GM12878 (cell line): ENCODE data around the gene KPNA5.
"Not testable (repeated sequence)": the region's sequence is repeated elsewhere in the genome, so short reads cannot be mapped to it uniquely, and the experiment has no call there.

Source experiments
- CBX5 ChIP-seq: sonication (generic); IDR thresholded peaks from 2 replicates; pipeline ENCODE4 v1.6.1; 2016; ENCODE audit warnings: low read depth, moderate library complexity, mild to moderate bottlenecking, inconsistent platforms
- EP300 ChIP-seq, 2 experiments: fragments of 150-350 bp in 1 of 2; IDR thresholded peaks; 2 replicates each; pipeline ENCODE4 v1.6.1; 2011 to 2012; ENCODE audit warnings: low read depth in 2 of 2, low read length in 2 of 2, borderline replicate concordance in 1 of 2, improper control_type of control experiment in 1 of 2, inconsistent platforms in 1 of 2; ENCODE audit not compliant: control insufficient read depth in 1 of 2
- EZH2 ChIP-seq: IDR thresholded peaks from 2 replicates; pipeline ENCODE4 v1.6.1; 2012; ENCODE audit warnings: low read depth, mild to moderate bottlenecking, control low read depth, inconsistent platforms, low read length, borderline replicate concordance; ENCODE audit not compliant: control insufficient read depth
- MTA3 ChIP-seq: IDR thresholded peaks from 2 replicates; pipeline ENCODE4 v1.6.1; 2012; ENCODE audit warnings: low read length, inconsistent platforms, borderline replicate concordance
- POLR2A ChIP-seq: IDR thresholded peaks from 2 replicates; pipeline ENCODE4 v1.6.1; 2011; ENCODE audit warnings: low read depth, mild to moderate bottlenecking, low read length
- POLR2AphosphoS5 ChIP-seq: IDR thresholded peaks from 2 replicates; pipeline ENCODE4 v1.6.1; 2011; ENCODE audit warnings: mild to moderate bottlenecking, low read length, inconsistent platforms
- RAD21 ChIP-seq: IDR thresholded peaks from 2 replicates; pipeline ENCODE4 v1.6.1; 2011; ENCODE audit warnings: mild to moderate bottlenecking, low read depth, low read length, moderate library complexity; ENCODE audit not compliant: insufficient read depth
- SUZ12 ChIP-seq: fragments of 200-600 bp; sonication (generic); IDR thresholded peaks from one replicate; pipeline ENCODE4 v1.6.1; 2018; ENCODE audit warnings: antibody characterized with exemption, mild to moderate bottlenecking; ENCODE audit not compliant: unreplicated experiment
- TF ChIP-seq, protein P1 (sequence below), 3 experiments: IDR thresholded peaks in 2 of 3; conservative IDR thresholded peaks in 1 of 3; 2 replicates each; pipeline ENCODE4 v1.5.1; 2011; ENCODE audit warnings: low read depth in 3 of 3, low read length in 3 of 3, mild to moderate bottlenecking in 3 of 3, control low read depth in 2 of 3, moderate library complexity in 2 of 3, inconsistent platforms in 1 of 3, mixed read lengths in 1 of 3; ENCODE audit not compliant: control insufficient read depth in 2 of 3, insufficient read depth in 1 of 3; ENCODE audit errors: extremely low read depth in 1 of 3
- TF ChIP-seq, protein P2 (sequence below): IDR thresholded peaks from 2 replicates; pipeline ENCODE4 v1.6.1; 2011; ENCODE audit warnings: borderline replicate concordance, low read depth, mild to moderate bottlenecking, moderate library complexity, low read length; ENCODE audit not compliant: insufficient read depth, poor library complexity, severe bottlenecking

GRCh38 chr6:116693275-116693674, 12.3 kb downstream of the KPNA5 start:
- TF ChIP-seq, protein P1, sequence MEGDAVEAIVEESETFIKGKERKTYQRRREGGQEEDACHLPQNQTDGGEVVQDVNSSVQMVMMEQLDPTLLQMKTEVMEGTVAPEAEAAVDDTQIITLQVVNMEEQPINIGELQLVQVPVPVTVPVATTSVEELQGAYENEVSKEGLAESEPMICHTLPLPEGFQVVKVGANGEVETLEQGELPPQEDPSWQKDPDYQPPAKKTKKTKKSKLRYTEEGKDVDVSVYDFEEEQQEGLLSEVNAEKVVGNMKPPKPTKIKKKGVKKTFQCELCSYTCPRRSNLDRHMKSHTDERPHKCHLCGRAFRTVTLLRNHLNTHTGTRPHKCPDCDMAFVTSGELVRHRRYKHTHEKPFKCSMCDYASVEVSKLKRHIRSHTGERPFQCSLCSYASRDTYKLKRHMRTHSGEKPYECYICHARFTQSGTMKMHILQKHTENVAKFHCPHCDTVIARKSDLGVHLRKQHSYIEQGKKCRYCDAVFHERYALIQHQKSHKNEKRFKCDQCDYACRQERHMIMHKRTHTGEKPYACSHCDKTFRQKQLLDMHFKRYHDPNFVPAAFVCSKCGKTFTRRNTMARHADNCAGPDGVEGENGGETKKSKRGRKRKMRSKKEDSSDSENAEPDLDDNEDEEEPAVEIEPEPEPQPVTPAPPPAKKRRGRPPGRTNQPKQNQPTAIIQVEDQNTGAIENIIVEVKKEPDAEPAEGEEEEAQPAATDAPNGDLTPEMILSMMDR (IDR thresholded peaks at IDR 0.05 in 2 of 3, conservative IDR thresholded peaks at IDR 0.05 in 1 of 3; ENCODE audit: control insufficient read depth in 2 of 3, extremely low read depth in 1 of 3, insufficient read depth in 1 of 3, low read depth in 3 of 3, low read length in 3 of 3) = not testable (repeated sequence)
- not testable (repeated sequence) for TF ChIP-seq SUZ12; RAD21; CBX5; MTA3; EZH2; EP300 (IDR thresholded peaks at IDR 0.05; ENCODE audit: borderline replicate concordance in 1 of 2, control insufficient read depth in 1 of 2, low read depth in 2 of 2, low read length in 2 of 2); POLR2A; POLR2AphosphoS5
- TF ChIP-seq, protein P2, sequence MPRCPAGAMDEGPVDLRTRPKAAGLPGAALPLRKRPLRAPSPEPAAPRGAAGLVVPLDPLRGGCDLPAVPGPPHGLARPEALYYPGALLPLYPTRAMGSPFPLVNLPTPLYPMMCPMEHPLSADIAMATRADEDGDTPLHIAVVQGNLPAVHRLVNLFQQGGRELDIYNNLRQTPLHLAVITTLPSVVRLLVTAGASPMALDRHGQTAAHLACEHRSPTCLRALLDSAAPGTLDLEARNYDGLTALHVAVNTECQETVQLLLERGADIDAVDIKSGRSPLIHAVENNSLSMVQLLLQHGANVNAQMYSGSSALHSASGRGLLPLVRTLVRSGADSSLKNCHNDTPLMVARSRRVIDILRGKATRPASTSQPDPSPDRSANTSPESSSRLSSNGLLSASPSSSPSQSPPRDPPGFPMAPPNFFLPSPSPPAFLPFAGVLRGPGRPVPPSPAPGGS = not testable (repeated sequence)
